Pancreas (tissue), 10 donors: Measurements from ENCODE around the gene GTF2I. TPM values are rescaled to one million over a fixed set of nuclear protein-coding genes. Genes with fewer than 3 reads are reported as not detected.

Experiments used
- ATAC-seq, 4 donors: fragments of 200-7000 bp; cut with Tn5 transposase; one replicate each; pipeline versions ENCODE4 v1.8.0 to v1.9.1; 2020; ENCODE audit warnings: mild to moderate bottlenecking in 4 of 4, moderate library complexity in 4 of 4
- DNase-seq, 6 donors: peaks; one replicate each; pipeline ENCODE4 v3.0.0-alpha.2; 2020
- FAIRE-seq: peaks from 2 replicates; lab custom pipeline; 2012; peaks lifted over from hg19 to GRCh38; lab: Jason Lieb, UNC
- H3K27ac ChIP-seq, 4 donors: fragments of 200-600 bp; sonication (generic); 1 replicate in 3 of 4; 2 replicates in 1 of 4; pipeline versions ENCODE4 v1.5.0 to v1.8.0; 2020
- H3K27me3 ChIP-seq, 4 donors: fragments of 200-600 bp; one replicate each; pipeline ENCODE4 v1.8.0; 2021
- H3K36me3 ChIP-seq, 3 donors: fragments of 200-600 bp; sonication (generic) in 1 of 3; one replicate each; pipeline versions ENCODE4 v1.5.0 to v1.8.0; 2020 to 2021
- H3K4me1 ChIP-seq, 3 donors: fragments of 200-600 bp; one replicate each; pipeline ENCODE4 v1.8.0; 2021
- H3K4me3 ChIP-seq, 4 donors: fragments of 200-600 bp; sonication (generic) in 2 of 4; one replicate each; pipeline versions ENCODE4 v1.5.0 to v1.8.0; 2020 to 2021
- H3K9me3 ChIP-seq, 4 donors: fragments of 200-600 bp; one replicate each; pipeline ENCODE4 v1.8.0; 2021
- CTCF ChIP-seq, 4 donors: fragments of 200-600 bp; sonication (generic) in 3 of 4; IDR thresholded peaks; one replicate each; pipeline versions ENCODE4 v1.5.0 to v1.8.0; 2021; ENCODE audit warnings: antibody characterized with exemption in 4 of 4
- WGBS, 2 donors: extraction: QIAGEN DNeasy Blood & Tissue Kit; methylation state at CpG; one replicate each; pipeline ENCODE4 v1.1.7; 2013; 5-methylcytosine and 5-hydroxymethylcytosine counted together
- intact Hi-C, 3 donors: fragments of 100-400 bp; cut with DNase I; formaldehyde crosslinking; loops; one replicate each; pipeline versions ENCODE4 v1.11.1 to v1.14.2; 2022
- polyA plus RNA-seq, 2 donors: library from polyadenylated mRNA; stranded (reverse); fragments of 200-250 nt; gene quantifications; one replicate each; pipeline ENCODE4 v1.2.3, GENCODE V29; 2013
- total RNA-seq, 6 donors: library from RNA; stranded (reverse); fragmentation: NEBNext Ultra II Directional in 4 of 6; extraction: Animal tissue kit (Norgen Biotek cat#: 25700) in 4 of 6; gene quantifications; one replicate each; pipeline versions ENCODE4 v1.2.1 to v1.2.4, GENCODE V29; 2021 to 2023
- donor health status: healthy with polysubstance abuse.
- donor health status: DM: no; HTN: no; CAD: no; lungs with moderate emphysema.
- donor health status: DM: no; HTN: no; CAD: no.
- donor health status: control.
- donor health status: control.
- donor health status: Bipolar disorder and iron deficiency.
- donor health status: DM: yes; HTN: yes; CAD: no.
- donor health status: DM: no; HTN: no; CAD: no.
- donor health status: DM: no; HTN: no; CAD: no.
- donor health status: DM: yes; HTN: yes; CAD: no.

Gene GTF2I
- total and polyA plus RNA-seq, 8 donors = 40.5 to 159 (median 80.8) TPM

GRCh38 chr7:74619235-74619860 is 38.2 kb upstream of the GTF2I start:
- H3K4me1 ChIP-seq = no peaks in the 10 kb centered on the region
- H3K36me3 ChIP-seq = no peaks in the 10 kb centered on the region
- 83 to 88% methylated on average over 14 of the region's 14 CpGs for WGBS, 2 donors
- no peak for FAIRE-seq
- H3K9me3 ChIP-seq = no peaks in the 10 kb centered on the region
- intact Hi-C loops = no loop called here
- no peak overlapping the region for H3K4me3 ChIP-seq
- no peak for DNase-seq
- no peak for TF ChIP-seq CTCF (IDR thresholded peaks at IDR 0.05)
- ATAC-seq = no peak
- no peaks in the 10 kb centered on the region for H3K27me3 ChIP-seq
- no peak overlapping the region for H3K27ac ChIP-seq

- TF ChIP-seq CTCF (IDR thresholded peaks at IDR 0.05) = no peak
- DNase-seq (no peak), ATAC-seq (no peak), FAIRE-seq (no peak)
- no peak overlapping the region for H3K27ac ChIP-seq
- H3K9me3 ChIP-seq = no peaks in the 10 kb centered on the region
- H3K4me1 ChIP-seq = no peaks in the 10 kb centered on the region
- no peak overlapping the region for H3K4me3 ChIP-seq
- no peaks in the 10 kb centered on the region for H3K36me3 ChIP-seq
- WGBS, 2 donors = 82 to 87% methylated on average over 5 of the region's 5 CpGs
- intact Hi-C loops = no loop called here
- no peaks in the 10 kb centered on the region for H3K27me3 ChIP-seq
Observed at GRCh38 chr7:74622228-74622749, 35.2 kb upstream of the GTF2I start.

GRCh38 chr7:74623135-74623534 is 34.4 kb upstream of the GTF2I start:
- ATAC-seq = no peak
- Histone ChIP-seq H3K4me1 (peaks cover 3 to 6% (median 5%) of the 10 kb centered on the region in 3 donors), H3K27me3 (no peaks in the 10 kb centered on the region), H3K36me3 (no peaks in the 10 kb centered on the region), H3K9me3 (no peaks in the 10 kb centered on the region), H3K27ac (no peak overlapping the region), H3K4me3 (no peak overlapping the region)
- no peak for TF ChIP-seq CTCF (IDR thresholded peaks at IDR 0.05)
- DNase-seq = no peak
- 73 to 84% methylated on average over 9 of the region's 9 CpGs for WGBS, 2 donors
- FAIRE-seq = no peak
- intact Hi-C loops = no loop called here

GRCh38 chr7:74625446-74625845 is 32.1 kb upstream of the GTF2I start:
- H3K36me3 ChIP-seq = no peaks in the 10 kb centered on the region
- ATAC-seq = peak in 3 of 4 donors; percentile 56 to 75 (median 74)
- intact Hi-C loops = no loop called here
- H3K4me3 ChIP-seq = no peak overlapping the region
- no peaks in the 10 kb centered on the region for H3K9me3 ChIP-seq
- no peak for TF ChIP-seq CTCF (IDR thresholded peaks at IDR 0.05)
- no peaks in the 10 kb centered on the region for H3K27me3 ChIP-seq
- FAIRE-seq = no peak
- 4% methylated on average over 3 of the region's 3 CpGs for WGBS, 2 donors
- no peak overlapping the region for H3K27ac ChIP-seq
- no peak for DNase-seq
- H3K4me1 ChIP-seq = peaks cover 6 to 9% (median 8%) of the 10 kb centered on the region in 3 donors
